Transverse colon (tissue), 4 donors: ENCODE measurements around the gene STH. TPM values are rescaled to one million over a fixed set of nuclear protein-coding genes. Genes with fewer than 3 reads are reported as not detected.

Experiments
- DNase-seq: peaks from one replicate; pipeline ENCODE4 v3.0.0-alpha.2; 2019
- H3K27ac ChIP-seq, 4 donors: fragments of 200-600 bp; sonication (generic); 2 replicates each; pipeline ENCODE4 v1.5.1; 2016 to 2018; ENCODE audit warnings: inconsistent platforms in 4 of 4
- H3K27me3 ChIP-seq: fragments of 200-600 bp; sonication (generic); 2 replicates; pipeline ENCODE4 v1.5.1; 2017; ENCODE audit warnings: inconsistent platforms
- H3K36me3 ChIP-seq, 4 donors: fragments of 200-600 bp; sonication (generic); 2 replicates each; pipeline ENCODE4 v1.5.1; 2017 to 2019; ENCODE audit warnings: inconsistent platforms in 4 of 4
- H3K4me1 ChIP-seq, 4 donors: fragments of 200-600 bp; sonication (generic); 2 replicates each; pipeline ENCODE4 v1.5.1; 2017 to 2020; ENCODE audit warnings: inconsistent platforms in 4 of 4
- H3K4me3 ChIP-seq, 4 donors: fragments of 200-600 bp; sonication (generic); 1 replicate in 1 of 4; 2 replicates in 3 of 4; pipeline versions ENCODE4 v1.5.1 to v1.6.1; 2017 to 2019; ENCODE audit warnings: inconsistent platforms in 4 of 4
- H3K9me3 ChIP-seq, 2 donors: fragments of 200-600 bp; sonication (generic); 2 replicates each; pipeline ENCODE4 v1.5.1; 2017 to 2019; ENCODE audit warnings: inconsistent platforms in 2 of 2
- CTCF ChIP-seq, 5 experiments: fragments of 200-600 bp in 3 of 5; fragments of 450-650 bp in 2 of 5; sonication (generic) in 3 of 5; IDR thresholded peaks; 1 replicate in 2 of 5; 2 replicates in 3 of 5; pipeline ENCODE4 v1.5.1; 2016 to 2017; ENCODE audit warnings: antibody characterized with exemption in 5 of 5, inconsistent platforms in 3 of 5, mild to moderate bottlenecking in 2 of 5, moderate library complexity in 1 of 5
- EP300 ChIP-seq: sonication (generic); formaldehyde crosslinking; IDR thresholded peaks from one replicate; pipeline ENCODE4 v1.6.1; 2017; ENCODE audit warnings: antibody characterized with exemption, low read depth
- POLR2A ChIP-seq: fragments of 450-650 bp; IDR thresholded peaks from one replicate; pipeline ENCODE4 v1.6.1; 2016; ENCODE audit warnings: antibody characterized with exemption, mild to moderate bottlenecking, moderate library complexity
- POLR2AphosphoS5 ChIP-seq, 3 donors: sonication (generic); formaldehyde crosslinking; IDR thresholded peaks; one replicate each; pipeline ENCODE4 v1.6.1; 2016; ENCODE audit warnings: antibody characterized with exemption in 3 of 3
- WGBS, 2 donors: methylation state at CpG; one replicate each; pipeline ENCODE4 v1.1.5; 2018; ENCODE audit warnings: low coverage in 1 of 2; 5-methylcytosine and 5-hydroxymethylcytosine counted together
- in situ Hi-C, 4 donors: fragments of 200-750 bp; cut with MboI; loops; one replicate each; pipeline versions ENCODE4 v1.15.0 to v1.15.1; 2017; ENCODE audit warnings: low sequenced_read_pairs in 3 of 4, low pct_ligation_motif_present in 1 of 4, low pct_unique_long_range_greater_than_20kb in 1 of 4
- intact Hi-C: fragments of 100-400 bp; cut with DNase I; formaldehyde crosslinking; loops from one replicate; pipeline ENCODE4 v1.15.1; 2023; ENCODE audit warnings: low total_unique reads
- total RNA-seq, 4 donors: library from RNA; depleted of rRNA; stranded (reverse); fragments of >200 nt; gene quantifications; one replicate each; pipeline ENCODE4 v1.1.0, GENCODE V29; 2016

Gene STH
- total RNA-seq, 4 donors from 2014 or later: not detected

- no peak for DNase-seq
- 80 to 95% methylated on average over 1 to 3 of the region's 3 CpGs for WGBS, 2 donors
- peaks cover 0 to 85% (median 36%) of the 10 kb centered on the region in 4 donors for H3K36me3 ChIP-seq
- no peak overlapping the region for H3K4me3 ChIP-seq
- no peaks in the 10 kb centered on the region for H3K27me3 ChIP-seq
- TF ChIP-seq CTCF (IDR thresholded peaks at IDR 0.05): no peak
- TF ChIP-seq POLR2A: no peak
- TF ChIP-seq POLR2AphosphoS5 (IDR thresholded peaks at IDR 0.05): no peak
- TF ChIP-seq EP300: no peak
- no peak overlapping the region for H3K27ac ChIP-seq
- H3K4me1 ChIP-seq: no peaks in the 10 kb centered on the region
- in situ Hi-C loops: loop anchor here in 1 of 4 donors (25.0 kb wide), 1 partner anchor 179 kb away; no protein-coding TSS in a partner anchor
- no peaks in the 10 kb centered on the region for H3K9me3 ChIP-seq
- intact Hi-C loops: no loop called here
Observed at GRCh38 chr17:46033392-46033791, 34.3 kb downstream of the STH start.

GRCh38 chr17:46035112-46035818, 36.2 kb downstream of the STH start:
- no peaks in the 10 kb centered on the region for H3K27me3 ChIP-seq
- no peaks in the 10 kb centered on the region for H3K9me3 ChIP-seq
- no peak overlapping the region for H3K4me3 ChIP-seq
- in situ Hi-C loops (loop anchor here in 1 of 4 donors (25.0 kb wide), 1 partner anchor 177 kb away; no protein-coding TSS in a partner anchor), intact Hi-C loops (no loop called here)
- no peak for TF ChIP-seq POLR2A
- no peak for TF ChIP-seq EP300
- no peak for TF ChIP-seq POLR2AphosphoS5 (IDR thresholded peaks at IDR 0.05)
- TF ChIP-seq CTCF (IDR thresholded peaks at IDR 0.05): no peak
- DNase-seq: no peak
- H3K27ac ChIP-seq: no peak overlapping the region
- H3K4me1 ChIP-seq: no peaks in the 10 kb centered on the region
- peaks cover 0 to 97% (median 43%) of the 10 kb centered on the region in 4 donors for H3K36me3 ChIP-seq
- 42 to 63% methylated on average over 3 of the region's 3 CpGs for WGBS, 2 donors

GRCh38 chr17:46036491-46036890, 37.4 kb downstream of the STH start:
- no peak overlapping the region for H3K4me3 ChIP-seq
- intact Hi-C loops (no loop called here), in situ Hi-C loops (loop anchor here in 1 of 4 donors (25.0 kb wide), 1 partner anchor 176 kb away; no protein-coding TSS in a partner anchor)
- WGBS, 2 donors: 93 to 94% methylated on average over 6 of the region's 6 CpGs
- H3K9me3 ChIP-seq: no peaks in the 10 kb centered on the region
- no peak overlapping the region for H3K27ac ChIP-seq
- TF ChIP-seq POLR2AphosphoS5 (IDR thresholded peaks at IDR 0.05) (no peak), POLR2A (no peak), CTCF (IDR thresholded peaks at IDR 0.05) (no peak), EP300 (no peak)
- peaks cover 0 to 88% (median 36%) of the 10 kb centered on the region in 4 donors for H3K36me3 ChIP-seq
- H3K27me3 ChIP-seq: no peaks in the 10 kb centered on the region
- no peak for DNase-seq
- no peaks in the 10 kb centered on the region for H3K4me1 ChIP-seq

- in situ Hi-C loops: loop anchor here in 1 of 4 donors (25.0 kb wide), 1 partner anchor 175 kb away; no protein-coding TSS in a partner anchor
- DNase-seq: no peak
- 51 to 62% methylated on average over 3 to 4 of the region's 4 CpGs for WGBS, 2 donors
- Histone ChIP-seq H3K9me3 (no peaks in the 10 kb centered on the region), H3K36me3 (peaks cover 0 to 75% (median 34%) of the 10 kb centered on the region in 4 donors), H3K4me3 (no peak overlapping the region), H3K27ac (no peak overlapping the region), H3K4me1 (peaks cover 0 to 10% (median 5%) of the 10 kb centered on the region in 4 donors), H3K27me3 (no peaks in the 10 kb centered on the region)
- intact Hi-C loops: no loop called here
- no peak for TF ChIP-seq POLR2AphosphoS5 (IDR thresholded peaks at IDR 0.05)
- TF ChIP-seq CTCF (IDR thresholded peaks at IDR 0.05): no peak
- TF ChIP-seq POLR2A: no peak
- no peak for TF ChIP-seq EP300
Observed at GRCh38 chr17:46037722-46038255, 38.7 kb downstream of the STH start.
